ENCODE results near the gene PSMB10. TPM values are rescaled to one million over a fixed set of nuclear protein-coding genes. Genes with fewer than 3 reads are reported as not detected.

The PSMB10 gene
- total RNA-seq, 1 donor from 2014 or later, result 82.7 TPM

- H3K27me3 ChIP-seq (ENCODE audit: low read depth), result no peaks in the 10 kb centered on the region
- H3K9me3 ChIP-seq, result no peaks in the 10 kb centered on the region
- intact Hi-C loops (cut with DNase I), result no loop called here
- H3K4me3 ChIP-seq, result no peak overlapping the region
- peaks cover 95% of the 10 kb centered on the region for H3K36me3 ChIP-seq
- ATAC-seq (no peak), DNase-seq (no peak)
- TF ChIP-seq CTCF (IDR thresholded peaks at IDR 0.05), result no peak
- H3K4me1 ChIP-seq, result peaks cover 14% of the 10 kb centered on the region
- no peak overlapping the region for H3K27ac ChIP-seq
Observed at GRCh38 chr16:67946128-67946569, 9.5 kb upstream of the PSMB10 start.

- H3K9me3 ChIP-seq, result no peaks in the 10 kb centered on the region
- ATAC-seq, result no peak
- no peak for TF ChIP-seq CTCF (IDR thresholded peaks at IDR 0.05)
- peaks cover 14% of the 10 kb centered on the region for H3K4me1 ChIP-seq
- H3K27ac ChIP-seq, result no peak overlapping the region
- no peaks in the 10 kb centered on the region for H3K27me3 ChIP-seq (ENCODE audit: low read depth)
- intact Hi-C loops (cut with DNase I), result no loop called here
- H3K4me3 ChIP-seq, result no peak overlapping the region
- DNase-seq, result no peak
- H3K36me3 ChIP-seq, result peaks cover 93% of the 10 kb centered on the region
Observed at GRCh38 chr16:67945392-67945933, 8.8 kb upstream of the PSMB10 start.

- no peak for ATAC-seq
- Histone ChIP-seq H3K9me3 (no peaks in the 10 kb centered on the region), H3K27me3 (ENCODE audit: low read depth) (no peaks in the 10 kb centered on the region), H3K27ac (peak overlapping the region; percentile 64), H3K4me3 (no peak overlapping the region), H3K36me3 (peaks cover 93% of the 10 kb centered on the region), H3K4me1 (peaks cover 14% of the 10 kb centered on the region)
- TF ChIP-seq CTCF (IDR thresholded peaks at IDR 0.05), result no peak
- intact Hi-C loops (cut with DNase I), result no loop called here
- no peak for DNase-seq
Observed at GRCh38 chr16:67944690-67945391, 8.2 kb upstream of the PSMB10 start.

- Histone ChIP-seq H3K27ac (peak within 1 kb of the TSS; percentile 64), H3K27me3 (ENCODE audit: low read depth) (no peaks in the 10 kb centered on the region), H3K36me3 (peaks cover 90% of the 10 kb centered on the region), H3K4me3 (no peak within 1 kb of the TSS), H3K4me1 (peaks cover 14% of the 10 kb centered on the region), H3K9me3 (no peaks in the 10 kb centered on the region)
- no peak for TF ChIP-seq CTCF (IDR thresholded peaks at IDR 0.05)
- ATAC-seq (peak; percentile 31 to 44), DNase-seq (no peak)
- intact Hi-C loops (cut with DNase I), result no loop called here
Observed at GRCh38 chr16:67943619-67944504, 7.2 kb upstream of the PSMB10 start, which contains the start of gene LCAT. Gene LCAT, minus strand, starts transcription at chr16:67944120. Its CDS starts 19 bp downstream, at chr16:67944101.

GRCh38 chr16:67943256-67943618 is 6.6 kb upstream of the PSMB10 start:
- DNase-seq, result no peak
- ATAC-seq, result no peak
- no peaks in the 10 kb centered on the region for H3K27me3 ChIP-seq (ENCODE audit: low read depth)
- peaks cover 84% of the 10 kb centered on the region for H3K36me3 ChIP-seq
- peaks cover 14% of the 10 kb centered on the region for H3K4me1 ChIP-seq
- H3K9me3 ChIP-seq, result no peaks in the 10 kb centered on the region
- no peak overlapping the region for H3K4me3 ChIP-seq
- H3K27ac ChIP-seq, result peak overlapping the region; percentile 64
- intact Hi-C loops (cut with DNase I), result no loop called here
- TF ChIP-seq CTCF (IDR thresholded peaks at IDR 0.05), result no peak
